ENCODE measurements around the gene LINS1. TPM values are rescaled to one million over a fixed set of nuclear protein-coding genes. Genes with fewer than 3 reads are reported as not detected.

The LINS1 gene, protein sequence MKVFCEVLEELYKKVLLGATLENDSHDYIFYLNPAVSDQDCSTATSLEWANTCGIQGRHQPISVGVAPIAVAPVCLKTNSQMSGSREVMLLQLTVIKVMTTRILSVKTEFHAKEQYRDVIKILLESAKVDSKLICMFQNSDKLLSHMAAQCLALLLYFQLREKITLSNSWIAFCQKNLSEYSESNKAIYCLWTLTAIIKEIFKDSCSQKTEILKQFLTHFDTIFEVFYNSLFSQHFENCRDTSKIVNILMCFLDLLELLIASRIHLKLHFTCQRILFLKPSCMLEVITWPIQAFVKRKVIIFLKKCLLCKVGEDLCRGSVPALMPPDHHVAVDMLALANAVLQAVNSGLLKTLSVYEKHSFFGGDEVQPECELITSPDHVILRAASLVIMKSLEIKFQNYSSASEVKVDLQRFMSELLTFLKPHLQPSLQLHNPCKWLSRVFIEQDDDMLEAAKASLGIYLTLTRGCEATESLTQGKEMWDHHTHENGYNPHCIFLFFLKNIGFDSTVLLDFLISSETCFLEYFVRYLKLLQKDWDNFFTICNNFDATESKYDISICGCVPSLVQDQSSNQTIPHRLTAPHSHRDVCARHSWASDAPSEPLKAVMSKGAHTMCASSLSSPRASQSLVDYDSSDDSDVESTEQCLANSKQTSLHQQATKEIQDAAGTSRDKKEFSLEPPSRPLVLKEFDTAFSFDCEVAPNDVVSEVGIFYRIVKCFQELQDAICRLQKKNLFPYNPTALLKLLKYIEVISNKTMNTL
- 10 to 100 TPM in 10 of 12 donors, 1 to 10 TPM in 1, not detected in 1; 9.8 to 35.2 (median 19.0) TPM for polyA plus RNA-seq (ENCODE audit: insufficient read length in 12 of 12)
- long read RNA-seq, donor 1, partial matches to known transcripts = 0 of 4 reads
- long read RNA-seq, donor 1, other reads (novel, unspliced or antisense) = 0 of 4 reads
- long read RNA-seq, donor 2 = 0 reads
- long read RNA-seq, donor 3, partial matches to known transcripts = 0 of 1 reads
- long read RNA-seq, donor 3, other reads (novel, unspliced or antisense) = 0 of 1 reads
- long read RNA-seq, donor 4, full-length matches to known transcripts = 3 of 3 reads
- long read RNA-seq, donor 4, partial matches to known transcripts = 0 of 3 reads
- long read RNA-seq, donor 4, other reads (novel, unspliced or antisense) = 0 of 3 reads
- long read RNA-seq, donor 5, partial matches to known transcripts = 0 of 2 reads
- long read RNA-seq, donor 5, other reads (novel, unspliced or antisense) = 0 of 2 reads
- long read RNA-seq, donor 6, partial matches to known transcripts = 0 of 1 reads
- long read RNA-seq, donor 6, other reads (novel, unspliced or antisense) = 0 of 1 reads
- long read RNA-seq, donor 7, partial matches to known transcripts = 0 of 1 reads
- long read RNA-seq, donor 7, other reads (novel, unspliced or antisense) = 0 of 1 reads
- long read RNA-seq, donor 8, partial matches to known transcripts = 0 of 2 reads
- long read RNA-seq, donor 8, other reads (novel, unspliced or antisense) = 0 of 2 reads
- long read RNA-seq, donor 9, full-length matches to known transcripts = 2 of 2 reads
- long read RNA-seq, donor 9, partial matches to known transcripts = 0 of 2 reads
- long read RNA-seq, donor 9, other reads (novel, unspliced or antisense) = 0 of 2 reads
- long read RNA-seq, donor 10, full-length matches to known transcripts = 1 of 1 reads
- long read RNA-seq, donor 10, partial matches to known transcripts = 0 of 1 reads
- long read RNA-seq, donor 10, other reads (novel, unspliced or antisense) = 0 of 1 reads
- long read RNA-seq, donor 11, partial matches to known transcripts = 0 of 1 reads
- long read RNA-seq, donor 11, other reads (novel, unspliced or antisense) = 0 of 1 reads

GRCh38 chr15:100602064-100602822 is at the start of gene LINS1, which contains the start of gene ASB7:
LINS1 (minus strand) TSS chr15:100602184; CDS start chr15:100580842, 21,342 bp downstream.
ASB7 (plus strand) TSS chr15:100602589; CDS start chr15:100612217, 9,628 bp downstream.
- DNase-seq = peak; percentile 100

- peak; percentile 63 for DNase-seq
These were observed 49.3 kb upstream of the LINS1 start for GRCh38 chr15:100651253-100651652.

- DNase-seq = no peak
These were observed 48.7 kb upstream of the LINS1 start for GRCh38 chr15:100650685-100651084.

GRCh38 chr15:100648951-100649350 is 47.0 kb upstream of the LINS1 start:
- DNase-seq = no peak

DNA sequence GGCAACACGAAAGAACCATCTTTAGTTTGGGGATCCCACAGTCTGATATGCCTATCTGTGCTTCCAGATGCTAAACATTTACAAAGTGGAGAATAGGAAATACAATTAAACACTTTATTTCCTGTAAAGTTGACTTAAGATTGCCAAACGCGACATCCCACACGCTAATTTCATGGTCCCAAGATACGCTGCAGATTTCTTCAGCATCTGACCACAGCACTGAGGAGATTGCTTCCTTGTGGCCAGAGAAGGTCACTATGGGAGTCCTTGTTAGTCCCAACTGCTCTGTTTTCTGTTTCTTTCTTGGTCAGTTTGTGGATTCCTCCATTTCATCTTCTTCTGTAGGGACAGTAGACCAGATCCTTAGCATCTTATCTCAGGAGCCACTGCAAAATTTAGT is 43.7 kb upstream of the LINS1 start:
- DNase-seq = no peak

- no peak for DNase-seq
These were observed 41.0 kb upstream of the LINS1 start for GRCh38 chr15:100642950-100643338.

GRCh38 chr15:100642213-100642949 is 40.4 kb upstream of the LINS1 start:
- no peak for DNase-seq

DNA sequence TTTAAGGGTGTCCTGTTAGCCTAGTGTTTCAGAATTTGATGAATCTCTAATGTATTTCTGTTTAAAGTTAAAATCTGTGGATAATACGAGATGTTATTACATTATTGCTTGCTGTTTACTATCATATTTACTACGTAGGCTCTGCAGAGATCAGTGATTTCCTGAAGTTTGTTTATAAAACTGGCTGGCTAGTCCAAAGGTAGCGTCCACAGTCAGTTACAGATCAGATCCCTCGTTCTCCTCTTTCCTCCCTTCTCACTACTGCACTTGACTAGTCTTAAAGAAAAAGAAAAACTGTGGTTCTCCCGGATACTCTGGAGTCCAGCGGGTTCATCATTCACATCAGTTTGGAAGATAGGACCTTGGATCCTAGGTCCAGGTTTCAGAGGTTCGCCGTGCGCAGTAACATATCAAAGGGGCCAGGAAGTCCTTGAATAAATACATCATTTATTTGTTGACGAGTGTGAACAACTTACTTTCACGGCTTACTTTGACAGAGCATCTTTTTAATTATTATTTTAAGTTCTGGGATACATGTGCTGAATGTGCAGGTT is 36.3 kb upstream of the LINS1 start:
- DNase-seq = no peak

DNA sequence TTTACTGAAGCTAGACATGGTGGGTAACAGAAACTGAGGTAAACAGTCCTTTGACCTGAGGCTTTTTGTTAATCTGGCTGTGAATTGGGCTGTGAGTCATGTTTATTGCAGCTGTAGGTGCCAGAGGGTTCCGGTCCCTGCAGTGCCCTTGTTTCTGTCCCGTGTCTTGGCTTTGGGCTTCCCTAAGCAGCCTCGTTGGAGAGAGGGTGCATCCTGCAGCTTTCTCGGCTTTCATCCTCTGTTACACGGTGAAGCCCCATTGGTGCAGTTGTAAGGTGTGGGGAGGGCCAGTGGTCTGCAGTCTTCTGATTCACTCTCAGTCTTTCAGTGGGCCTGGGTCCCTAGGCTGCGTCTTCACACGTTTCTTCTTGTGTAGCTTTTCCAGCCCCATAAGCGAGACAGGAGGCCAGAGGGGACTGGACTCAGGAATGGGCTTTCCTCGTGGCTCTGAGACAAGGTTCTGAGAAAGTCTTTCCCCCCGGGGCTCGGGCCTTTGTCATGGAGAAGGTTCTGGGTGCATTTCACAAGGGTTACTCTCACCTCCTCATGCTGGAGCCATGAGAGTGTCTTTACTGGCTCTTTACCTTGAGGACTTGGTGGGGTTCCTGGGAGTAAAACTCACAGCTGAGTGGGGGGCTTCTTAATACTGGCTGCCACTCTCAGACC is 33.6 kb upstream of the LINS1 start:
- DNase-seq = no peak

DNA sequence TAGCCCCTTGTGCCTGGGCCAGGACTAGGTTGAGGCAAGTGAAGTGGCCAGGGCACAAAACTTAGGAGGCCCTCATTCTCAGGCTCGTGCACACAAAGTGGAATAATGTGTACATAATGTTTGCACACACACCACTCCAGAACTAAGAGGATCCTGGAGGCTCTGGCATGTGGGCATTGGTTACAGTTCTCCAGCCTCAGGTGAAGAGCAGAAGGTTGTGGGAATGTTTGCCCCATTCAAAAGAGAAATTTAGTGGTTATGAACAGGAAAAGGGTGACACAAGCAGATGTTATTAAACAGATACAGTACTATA is 31.7 kb upstream of the LINS1 start:
- no peak for DNase-seq

DNA sequence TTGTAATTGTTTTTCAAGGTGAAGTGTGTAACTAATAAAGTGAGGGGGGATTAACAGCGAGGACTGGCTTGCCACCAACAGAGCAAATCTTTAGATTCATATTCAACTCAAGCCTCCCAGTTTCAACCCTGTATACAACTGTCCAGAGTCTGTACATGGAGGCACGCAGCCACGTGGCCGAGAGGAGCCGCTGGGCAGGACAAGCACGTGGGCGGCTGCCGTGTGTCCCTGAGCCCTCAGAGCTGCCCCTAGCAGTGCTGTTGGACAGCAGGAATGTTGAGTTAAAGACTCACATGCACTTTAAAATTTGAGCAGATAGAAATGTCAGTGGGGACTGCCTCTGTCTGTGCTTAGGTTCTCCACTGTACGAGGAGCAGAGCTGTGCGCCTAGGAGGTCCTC is 29.8 kb upstream of the LINS1 start:
- DNase-seq = no peak

DNA sequence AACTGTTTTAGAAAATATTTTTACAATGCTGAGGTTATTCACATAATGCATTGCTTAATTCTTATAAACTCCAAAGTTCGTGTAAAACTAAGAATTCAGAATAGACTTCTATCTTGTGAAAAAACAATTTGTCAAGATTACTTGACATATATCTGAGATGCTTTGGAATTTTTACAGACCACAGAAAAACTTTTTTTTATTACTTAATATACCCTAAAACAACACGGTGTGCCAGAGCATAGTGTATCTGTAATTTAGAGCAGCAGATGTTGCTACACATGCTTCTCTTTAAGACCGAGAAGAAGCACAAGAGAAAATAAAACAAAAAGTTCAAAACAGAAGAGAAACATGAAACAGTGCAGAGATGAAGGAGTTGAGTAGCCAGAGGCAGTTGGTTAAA is 26.8 kb upstream of the LINS1 start:
- DNase-seq = no peak

DNA sequence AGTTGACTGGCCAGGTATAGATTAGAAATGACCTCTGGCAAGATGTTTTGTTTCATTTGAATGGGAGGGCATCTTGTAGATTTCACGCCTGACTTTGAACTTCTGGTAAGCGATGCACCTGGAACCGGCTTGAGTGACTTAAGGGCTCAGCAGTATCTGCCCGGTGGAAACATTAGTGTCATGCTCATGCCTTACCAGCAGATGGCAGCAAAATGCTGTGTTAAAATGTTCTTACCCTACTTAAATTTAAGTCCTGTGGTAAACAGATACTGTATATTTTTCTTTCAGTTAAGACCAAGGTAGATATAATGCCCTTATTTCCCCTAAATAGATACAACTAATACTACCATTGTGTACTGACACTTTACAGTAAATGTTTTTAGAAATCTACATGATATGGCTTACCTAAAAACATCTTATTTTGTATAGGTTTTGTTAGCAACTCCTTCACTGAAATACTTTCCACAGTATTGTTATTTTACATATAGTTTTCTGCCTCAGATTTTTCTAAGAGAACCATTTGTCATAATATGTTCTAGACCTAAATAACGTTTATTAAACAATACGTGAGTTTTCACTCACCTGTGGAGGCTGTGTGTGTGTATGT is 25.9 kb upstream of the LINS1 start:
- DNase-seq = peak; percentile 89

- DNase-seq = no peak
These were observed 21.3 kb upstream of the LINS1 start for GRCh38 chr15:100623301-100623700.

- no peak for DNase-seq
These were observed 14.7 kb upstream of the LINS1 start for GRCh38 chr15:100616700-100617099.

DNA sequence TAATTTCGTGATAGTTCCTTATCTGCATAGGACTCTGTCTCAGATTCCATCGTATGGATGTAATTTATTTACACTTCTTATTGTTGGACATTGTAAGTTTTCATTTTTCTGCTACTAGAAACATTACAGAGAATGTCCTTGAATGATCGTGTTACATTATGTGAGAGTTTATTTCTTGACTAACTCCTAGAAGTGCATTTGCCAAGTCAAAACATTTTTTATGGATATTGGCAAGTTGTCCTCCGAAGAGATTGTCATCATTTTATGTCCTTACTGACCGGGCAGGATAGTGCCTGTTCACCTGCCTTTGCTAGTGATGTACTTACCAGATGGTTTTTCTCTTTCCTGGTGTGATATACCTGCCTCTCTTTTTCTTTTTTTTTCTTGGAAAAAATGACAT is 13.8 kb upstream of the LINS1 start:
- DNase-seq = no peak

- no peak for DNase-seq
These were observed 12.9 kb upstream of the LINS1 start for GRCh38 chr15:100614918-100615317.

GRCh38 chr15:100614336-100614735 is 12.4 kb upstream of the LINS1 start:
- no peak for DNase-seq

Measured in muscle of arm (tissue), 14 donors.